Ovary (tissue), 9 donors: ENCODE measurements around the gene WTAP. TPM values are rescaled to one million over a fixed set of nuclear protein-coding genes. Genes with fewer than 3 reads are reported as not detected.

Source experiments
- DNase-seq, 5 donors: peaks; one replicate each; pipeline ENCODE4 v3.0.0-alpha.2; 2019 to 2020
- H3K27ac ChIP-seq, 2 donors: fragments of 200-600 bp; one replicate each; pipeline versions ENCODE4 v1.5.1 to v1.8.0; 2019 to 2022
- H3K27me3 ChIP-seq: fragments of 200-600 bp; one replicate; pipeline ENCODE4 v1.8.0; 2022
- H3K36me3 ChIP-seq: fragments of 200-600 bp; sonication (generic); one replicate; pipeline ENCODE4 v1.5.1; 2019
- H3K4me1 ChIP-seq: one replicate; pipeline ENCODE4 v1.8.1; 2013; ENCODE audit warnings: mild to moderate bottlenecking, moderate library complexity; ENCODE audit not compliant: insufficient read depth
- H3K4me3 ChIP-seq: fragments of 200-600 bp; sonication (generic); one replicate; pipeline ENCODE4 v1.5.1; 2017
- H3K9me3 ChIP-seq, 2 donors: fragments of 200-600 bp in 1 of 2; sonication (generic) in 1 of 2; one replicate each; pipeline versions ENCODE4 v1.5.1 to v1.8.1; 2013 to 2019; ENCODE audit warnings: mild to moderate bottlenecking in 1 of 2, moderate library complexity in 1 of 2
- CTCF ChIP-seq, 3 donors: fragments of 450-650 bp in 2 of 3; fragments of 200-600 bp in 1 of 3; IDR thresholded peaks; one replicate each; pipeline versions ENCODE4 v1.5.1 to v1.8.0; 2016 to 2022; ENCODE audit warnings: antibody characterized with exemption in 3 of 3, mild to moderate bottlenecking in 1 of 3
- EP300 ChIP-seq: sonication (generic); formaldehyde crosslinking; IDR thresholded peaks from one replicate; pipeline ENCODE4 v1.6.1; 2017; ENCODE audit warnings: antibody characterized with exemption
- POLR2A ChIP-seq: fragments of 450-650 bp; IDR thresholded peaks from one replicate; pipeline ENCODE4 v1.6.1; 2017; ENCODE audit warnings: antibody characterized with exemption, mild to moderate bottlenecking, moderate library complexity
- WGBS, 3 donors: extraction: QIAGEN DNeasy Blood & Tissue Kit in 1 of 3; methylation state at CpG; one replicate each; pipeline versions ENCODE4 v1.1.5 to v1.1.7; 2013 to 2017; 5-methylcytosine and 5-hydroxymethylcytosine counted together
- intact Hi-C, 4 donors: fragments of 100-400 bp; cut with DNase I; formaldehyde crosslinking; loops; one replicate each; pipeline versions ENCODE4 v1.11.0 to v1.15.1; 2022 to 2023
- polyA plus RNA-seq, 2 donors: library from polyadenylated mRNA; stranded (reverse); fragments of 200-250 nt in 1 of 2; fragments of 350-450 nt in 1 of 2; fragmentation: Illumina TruSeq in 1 of 2; extraction: RNeasy Lipid Tissue Mini Kit (QIAGEN cat#74804) in 1 of 2; gene quantifications; one replicate each; pipeline ENCODE4 v1.2.3, GENCODE V29; 2013 to 2014
- total RNA-seq, 7 donors: library from RNA; depleted of rRNA in 2 of 7; stranded (reverse); fragments of >200 nt in 2 of 7; fragmentation: NEBNext Ultra II Directional in 3 of 7; extraction: Animal tissue kit (Norgen Biotek cat#: 25700) in 3 of 7; gene quantifications; one replicate each; pipeline versions ENCODE4 v1.1.0 to v1.2.4, GENCODE V29; 2016 to 2023
- donor health status: DM: no; HTN: no; CAD: no; lungs with moderate emphysema.
- donor health status: DM: no; HTN: no; CAD: no.
- donor health status: Bipolar disorder and iron deficiency.
- donor health status: DM: yes; HTN: yes; CAD: no.
- donor health status: DM: no; HTN: no; CAD: no.
- donor health status: DM: yes; HTN: yes; CAD: no.

WTAP gene
- total and polyA plus RNA-seq, 9 donors = 65.3 to 117 (median 95.4) TPM

- no peak overlapping the region for H3K4me3 ChIP-seq
- H3K4me1 ChIP-seq = peaks cover 12% of the 10 kb centered on the region
- H3K27me3 ChIP-seq = no peaks in the 10 kb centered on the region
- intact Hi-C loops = loop anchor here in 1 of 4 donors (5.0 kb wide), 1 partner anchor 68 kb away; the partner anchor contains the start of gene SOD2
- WGBS, 3 donors = 43 to 47% (median 47%) methylated on average over 3 of the region's 3 CpGs
- H3K36me3 ChIP-seq = no peaks in the 10 kb centered on the region
- no peaks in the 10 kb centered on the region for H3K9me3 ChIP-seq
- no peak overlapping the region for H3K27ac ChIP-seq
- TF ChIP-seq EP300 = no peak
- no peak for TF ChIP-seq CTCF (IDR thresholded peaks at IDR 0.05)
- TF ChIP-seq POLR2A = no peak
- no peak for DNase-seq
Observed at GRCh38 chr6:159760602-159761057, 33.3 kb downstream of the WTAP start.

GRCh38 chr6:159761129-159761872, 34.0 kb downstream of the WTAP start:
- TF ChIP-seq EP300 (no peak), POLR2A (no peak), CTCF (IDR thresholded peaks at IDR 0.05) (no peak)
- peak overlapping the region; percentile 98 to 100 for H3K27ac ChIP-seq
- DNase-seq = peak in 3 of 5 donors; percentile 27 to 41 (median 38)
- WGBS, 3 donors = 2 to 13% (median 2%) methylated on average over 41 to 45 of the region's 45 CpGs
- intact Hi-C loops = loop anchor here in 1 of 4 donors (5.0 kb wide), 1 partner anchor 69 kb away; the partner anchor contains the start of gene SOD2
- no peaks in the 10 kb centered on the region for H3K36me3 ChIP-seq
- H3K27me3 ChIP-seq = no peaks in the 10 kb centered on the region
- H3K9me3 ChIP-seq = no peaks in the 10 kb centered on the region
- peaks cover 12% of the 10 kb centered on the region for H3K4me1 ChIP-seq
- H3K4me3 ChIP-seq = peak overlapping the region; percentile 86

GRCh38 chr6:159761873-159762680, 34.8 kb downstream of the WTAP start, which contains the start of gene ACAT2:
Gene ACAT2, plus strand, starts transcription at chr6:159762045. Its CDS starts 43 bp downstream, at chr6:159762088.
- WGBS, 3 donors = 0 to 1% (median 0%) methylated on average over 56 to 76 of the region's 76 CpGs
- intact Hi-C loops = loop anchor here in 2 of 4 donors (2.0 to 5.0 kb wide), 2 partner anchors 27 to 70 kb away; partner anchors contain the start of genes SOD2 (in 1 of the 2) and TCP1 (in 1 of the 2)
- no peaks in the 10 kb centered on the region for H3K27me3 ChIP-seq
- DNase-seq = peak; percentile 95 to 97 (median 96)
- H3K4me3 ChIP-seq = peak within 1 kb of the TSS; percentile 86
- H3K36me3 ChIP-seq = no peaks in the 10 kb centered on the region
- H3K9me3 ChIP-seq = no peaks in the 10 kb centered on the region
- peaks cover 12% of the 10 kb centered on the region for H3K4me1 ChIP-seq
- peak within 1 kb of the TSS; percentile 98 to 100 for H3K27ac ChIP-seq
- peak; percentile 36 for TF ChIP-seq EP300
- peak in 1 of 3 donors; percentile 33 for TF ChIP-seq CTCF (IDR thresholded peaks at IDR 0.05)
- peak; percentile 69 for TF ChIP-seq POLR2A

GRCh38 chr6:159762681-159763293, 35.5 kb downstream of the WTAP start:
- H3K4me3 ChIP-seq = peak overlapping the region; percentile 86
- no peaks in the 10 kb centered on the region for H3K36me3 ChIP-seq
- TF ChIP-seq EP300 (no peak), POLR2A (no peak), CTCF (IDR thresholded peaks at IDR 0.05) (no peak)
- no peaks in the 10 kb centered on the region for H3K27me3 ChIP-seq
- peak in 2 of 5 donors; percentile 35 to 53 for DNase-seq
- H3K27ac ChIP-seq = peak overlapping the region; percentile 98 to 100
- 11 to 15% (median 12%) methylated on average over 16 of the region's 16 CpGs for WGBS, 3 donors
- intact Hi-C loops = loop anchor here in 2 of 4 donors (2.0 to 5.0 kb wide), 2 partner anchors 26 to 70 kb away; partner anchors contain the start of genes SOD2 (in 1 of the 2) and TCP1 (in 1 of the 2)
- H3K4me1 ChIP-seq = peaks cover 12% of the 10 kb centered on the region
- no peaks in the 10 kb centered on the region for H3K9me3 ChIP-seq
